Head of caudate nucleus (tissue), 42 donors: Measurements from ENCODE around the gene NEURL3.

Source experiments
- DNase-seq, 42 donors: peaks; one replicate each; pipeline versions ENCODE4 v3.0.0 to v3.0.0-alpha.2; 2020 to 2021; ENCODE audit warnings: mixed read lengths in 7 of 42
- intact Hi-C: fragments of 100-400 bp; cut with DNase I; formaldehyde crosslinking; loops from one replicate; pipeline ENCODE4 v1.15.0; 2022

NEURL3 gene

GRCh38 chr2:96530474-96531357 is 25.6 kb upstream of the NEURL3 start:
- no peak for DNase-seq

GRCh38 chr2:96530144-96530430 is 24.9 kb upstream of the NEURL3 start:
- intact Hi-C loops: no loop called here
- DNase-seq: no peak

More at GRCh38 chr2:96530474-96531357, 25.6 kb upstream of the NEURL3 start:
- intact Hi-C loops: no loop called here

DNA sequence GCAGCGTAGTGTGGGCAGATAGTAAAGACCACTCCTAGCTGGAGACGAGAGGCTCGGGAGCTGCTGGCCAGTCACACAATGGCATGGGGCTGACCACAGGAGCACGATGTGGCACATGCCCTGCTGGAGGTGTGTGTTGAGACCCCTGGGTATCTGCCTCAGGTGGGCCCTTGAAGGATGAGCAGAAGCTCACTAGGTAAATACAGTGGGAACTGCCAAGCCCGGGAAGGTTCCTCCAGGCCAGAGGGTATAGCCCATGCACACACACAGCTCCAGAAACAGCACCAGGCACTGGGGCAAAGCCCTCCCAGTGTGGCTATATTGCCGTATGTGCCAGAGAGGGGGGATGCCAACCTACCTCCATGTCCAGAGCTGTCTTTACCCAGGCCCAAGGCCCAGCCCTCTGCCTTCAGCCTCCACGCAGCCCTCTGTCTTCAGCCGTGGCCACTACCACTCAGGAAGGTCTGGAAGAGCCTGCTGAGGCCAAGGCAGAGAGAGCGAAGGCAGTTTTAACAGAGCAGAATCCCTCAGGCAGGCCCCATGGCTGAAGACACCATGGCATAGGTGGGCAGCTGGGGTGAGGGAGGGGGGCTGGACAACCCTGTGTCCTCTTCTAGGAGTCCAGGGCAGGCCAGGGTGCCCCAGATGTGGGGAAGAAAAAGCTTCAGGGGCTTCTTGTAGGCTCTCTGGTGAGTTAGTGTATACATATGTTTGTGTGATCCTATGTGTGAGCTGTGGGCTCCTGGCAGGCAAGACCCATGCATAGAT is 24.4 kb upstream of the NEURL3 start:
- DNase-seq: no peak
- intact Hi-C loops: no loop called here

DNA sequence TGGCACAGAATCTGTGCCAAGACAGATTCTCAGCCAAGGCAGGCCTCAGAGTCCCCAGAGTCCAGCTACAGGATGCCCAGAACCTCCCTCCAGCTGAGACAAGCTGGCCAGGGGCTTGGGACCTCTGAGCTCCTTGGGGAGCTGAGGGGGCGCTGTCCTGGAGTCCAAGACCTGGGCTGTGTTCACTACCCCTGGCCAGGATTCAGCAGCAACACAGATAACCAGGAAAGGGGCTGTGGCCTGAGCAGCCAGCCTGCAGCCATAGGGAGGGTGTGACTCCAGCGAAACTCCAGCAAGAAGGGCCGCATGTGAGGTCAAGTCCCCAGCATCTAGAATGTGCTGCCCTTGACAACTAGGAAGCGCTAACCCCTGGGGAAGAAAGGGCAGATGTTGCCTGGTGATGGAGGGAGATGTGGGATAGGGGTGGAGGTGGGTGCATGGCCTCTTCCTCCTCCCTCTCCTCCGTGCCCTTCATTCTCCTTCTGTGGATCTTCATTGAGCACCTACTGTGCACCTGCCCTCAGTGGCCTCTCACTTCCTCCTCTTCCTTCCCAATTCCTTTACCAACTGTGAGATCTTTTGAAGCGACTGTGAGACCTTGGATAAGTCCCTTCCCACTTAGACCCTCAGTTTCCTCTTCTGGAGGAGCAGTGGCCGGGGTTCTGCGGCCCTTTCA is 23.7 kb upstream of the NEURL3 start:
- no peak for DNase-seq
- intact Hi-C loops: no loop called here

- intact Hi-C loops: no loop called here
- peak in 29 of 42 donors; percentile 23 to 80 (median 48) for DNase-seq
These were observed 23.0 kb upstream of the NEURL3 start for GRCh38 chr2:96528006-96528699.

- DNase-seq: peak in 16 of 42 donors; percentile 31 to 73 (median 50)
- intact Hi-C loops: no loop called here
These were observed 22.3 kb upstream of the NEURL3 start for GRCh38 chr2:96527286-96528005.

GRCh38 chr2:96526615-96527285 is 21.6 kb upstream of the NEURL3 start:
- intact Hi-C loops: no loop called here

DNA sequence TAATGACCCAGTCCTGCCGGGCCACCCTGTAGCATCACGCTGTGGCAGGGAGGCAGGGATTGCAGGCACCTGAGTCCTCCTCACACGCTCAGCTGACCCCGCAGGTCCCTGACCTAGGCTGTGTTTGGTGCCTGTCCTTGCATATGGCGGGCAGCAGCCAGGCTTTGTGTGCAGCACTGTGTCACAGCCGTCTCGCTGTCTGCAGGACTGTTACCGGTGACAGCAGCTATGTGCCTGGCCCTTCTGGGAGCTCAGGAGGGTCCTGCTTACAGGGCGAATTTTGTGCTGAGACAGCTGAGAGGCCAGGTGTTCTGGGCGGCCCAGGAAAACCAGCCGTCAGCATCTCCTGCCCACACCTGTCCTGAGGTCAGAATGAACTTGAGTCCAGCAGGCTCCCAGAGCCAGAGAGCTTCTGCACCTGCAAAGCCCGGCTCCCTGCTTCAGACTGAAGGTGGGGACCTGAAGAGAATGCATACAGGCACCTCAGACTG is 21.0 kb upstream of the NEURL3 start:
- DNase-seq: no peak
- intact Hi-C loops: no loop called here

More at GRCh38 chr2:96526615-96527285, 21.6 kb upstream of the NEURL3 start:
- no peak for DNase-seq

DNA sequence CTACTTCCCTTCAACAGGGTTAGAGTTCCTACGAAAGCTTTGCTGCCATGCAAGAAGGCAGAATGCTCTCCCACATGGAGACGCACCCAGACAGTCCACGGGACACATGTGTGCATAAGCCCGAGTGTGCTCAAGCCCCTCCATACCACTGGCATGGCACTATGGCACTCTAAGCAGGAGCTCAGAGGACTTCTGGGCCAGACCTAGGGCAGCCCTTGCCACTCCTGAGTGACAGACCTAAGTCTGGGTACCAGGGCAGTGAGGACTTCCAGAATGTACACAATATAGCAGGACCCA is 20.0 kb upstream of the NEURL3 start:
- intact Hi-C loops: no loop called here

GRCh38 chr2:96524482-96525210 is 19.5 kb upstream of the NEURL3 start:
- no peak for DNase-seq
- intact Hi-C loops: no loop called here

More for the DNA sequence above, 20.0 kb upstream of the NEURL3 start:
- DNase-seq: no peak

DNA sequence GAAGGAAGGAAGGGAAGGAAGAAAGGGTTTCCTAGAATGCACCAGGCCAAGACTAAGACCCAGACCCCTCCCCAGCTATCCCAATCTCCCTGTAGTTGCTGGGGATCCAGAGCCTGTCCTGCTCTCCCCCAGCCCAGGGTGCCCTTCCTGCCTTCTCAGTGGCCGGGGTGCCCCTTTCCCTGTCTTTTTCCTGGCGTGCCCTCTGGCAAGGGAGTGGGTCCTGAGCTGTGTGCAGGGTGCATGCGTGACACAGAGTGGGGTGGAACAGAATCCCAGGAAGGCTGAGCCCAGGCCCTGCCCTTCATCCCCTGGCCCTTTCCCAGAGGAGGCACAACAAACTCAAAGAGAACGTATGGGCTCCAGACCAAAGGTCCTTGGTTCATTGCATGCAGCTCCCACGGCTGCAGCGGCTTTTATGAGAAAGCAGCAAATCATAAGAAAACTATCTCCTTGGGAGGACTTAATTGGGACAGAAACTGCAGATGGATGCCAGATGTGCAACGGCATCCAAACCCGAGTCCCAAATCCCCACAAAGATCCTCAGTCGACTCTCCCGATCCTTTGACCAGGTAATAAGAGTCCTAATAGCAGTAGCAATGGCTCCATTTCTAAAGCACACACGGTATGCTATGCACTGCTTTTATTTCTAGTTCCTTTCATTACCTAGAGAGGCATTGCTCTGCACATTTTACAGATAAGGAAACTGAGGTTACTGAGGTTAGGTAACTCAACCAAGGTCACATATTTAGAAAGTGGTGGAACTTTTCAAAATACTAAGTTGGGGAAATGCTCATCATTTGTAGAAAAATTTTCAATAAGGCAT is 18.7 kb upstream of the NEURL3 start:
- no peak for DNase-seq
- intact Hi-C loops: no loop called here

GRCh38 chr2:96522304-96523203 is 17.4 kb upstream of the NEURL3 start:
- no peak for DNase-seq
- intact Hi-C loops: no loop called here

- intact Hi-C loops: no loop called here
- no peak for DNase-seq
These were observed 16.1 kb upstream of the NEURL3 start for GRCh38 chr2:96521219-96521618.

GRCh38 chr2:96520697-96521096 is 15.5 kb upstream of the NEURL3 start:
- intact Hi-C loops: no loop called here
- no peak for DNase-seq

GRCh38 chr2:96520231-96520630 is 15.1 kb upstream of the NEURL3 start:
- intact Hi-C loops: no loop called here
- no peak for DNase-seq

DNA sequence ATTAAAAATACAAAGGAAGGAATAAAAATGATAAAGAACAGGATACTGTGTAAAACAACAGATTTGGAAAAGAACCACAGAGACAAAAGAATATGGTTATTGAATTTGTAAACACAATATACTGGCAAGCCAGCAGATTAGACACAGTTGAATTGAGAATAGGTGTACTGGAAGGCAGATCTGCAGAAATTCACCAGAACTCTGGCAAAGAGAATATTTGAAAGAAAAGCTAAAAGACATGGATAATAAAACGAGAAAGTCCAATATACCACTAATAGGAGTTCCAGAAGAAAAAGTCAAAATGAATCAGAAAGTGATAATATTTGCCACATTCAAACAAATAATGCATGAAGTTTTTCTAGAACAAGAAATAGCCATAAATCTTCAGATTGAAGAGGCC is 11.9 kb upstream of the NEURL3 start:
- no peak for DNase-seq
- intact Hi-C loops: no loop called here
